Jurkat, Clone E6-1 (cell line): ENCODE data around the gene SSH3.
"Not testable (repeated sequence)": the region's sequence is repeated elsewhere in the genome, so short reads cannot be mapped to it uniquely, and the experiment has no call there.

Experiments used
- DNase-seq: peaks from one replicate; pipeline ENCODE4 v3.0.0-alpha.2; 2011; ENCODE audit warnings: low read depth, low spot score
- H3K4me3 ChIP-seq: 2 replicates; pipeline ENCODE4 v1.5.1; 2011; ENCODE audit warnings: mild to moderate bottlenecking, low read length, control low read depth, moderate library complexity

The SSH3 gene

GRCh38 chr11:67318876-67319275 is 15.5 kb downstream of the SSH3 start:
- not testable (repeated sequence) for DNase-seq, H3K4me3 ChIP-seq

- no peak for DNase-seq
- no peak overlapping the region for H3K4me3 ChIP-seq
Observed at GRCh38 chr11:67320011-67320410, 16.7 kb downstream of the SSH3 start.

GRCh38 chr11:67320691-67321090 is 17.4 kb downstream of the SSH3 start:
- no peak for DNase-seq
- no peak overlapping the region for H3K4me3 ChIP-seq

- DNase-seq, result no peak
- no peak overlapping the region for H3K4me3 ChIP-seq
Observed at GRCh38 chr11:67321313-67321871, 18.1 kb downstream of the SSH3 start.

- no peak overlapping the region for H3K4me3 ChIP-seq
- no peak for DNase-seq
Observed at GRCh38 chr11:67322049-67322448, 18.7 kb downstream of the SSH3 start.

GRCh38 chr11:67323526-67323925 is 20.2 kb downstream of the SSH3 start:
- no peak for DNase-seq
- no peak overlapping the region for H3K4me3 ChIP-seq

- DNase-seq, result no peak
- no peak overlapping the region for H3K4me3 ChIP-seq
Observed at GRCh38 chr11:67332081-67332691, 28.9 kb downstream of the SSH3 start.

- H3K4me3 ChIP-seq, result no peak overlapping the region
- no peak for DNase-seq
Observed at GRCh38 chr11:67337257-67337656, 33.9 kb downstream of the SSH3 start.

- no peak for DNase-seq
- H3K4me3 ChIP-seq, result no peak overlapping the region
Observed at GRCh38 chr11:67344264-67344663, 40.9 kb downstream of the SSH3 start.

- H3K4me3 ChIP-seq, result no peak overlapping the region
- no peak for DNase-seq
Observed at GRCh38 chr11:67345247-67345919, 42.1 kb downstream of the SSH3 start.

GRCh38 chr11:67345920-67346819 is 42.8 kb downstream of the SSH3 start:
- no peak overlapping the region for H3K4me3 ChIP-seq
- peak; percentile 22 for DNase-seq

- no peak for DNase-seq
- H3K4me3 ChIP-seq, result no peak overlapping the region
Observed at GRCh38 chr11:67347964-67348749, 44.8 kb downstream of the SSH3 start.

GRCh38 chr11:67349036-67349435 is 45.7 kb downstream of the SSH3 start:
- H3K4me3 ChIP-seq, result no peak overlapping the region
- no peak for DNase-seq

GRCh38 chr11:67349457-67349856 is 46.1 kb downstream of the SSH3 start:
- no peak for DNase-seq
- no peak overlapping the region for H3K4me3 ChIP-seq

- DNase-seq, result no peak
- H3K4me3 ChIP-seq, result no peak overlapping the region
Observed at GRCh38 chr11:67349928-67350465, 46.7 kb downstream of the SSH3 start.

- no peak overlapping the region for H3K4me3 ChIP-seq
- peak; percentile 67 for DNase-seq
Observed at GRCh38 chr11:67351275-67352005, 48.1 kb downstream of the SSH3 start.

GRCh38 chr11:67352546-67353316 is 49.4 kb downstream of the SSH3 start:
- peak overlapping the region; percentile 80 for H3K4me3 ChIP-seq
- DNase-seq, result no peak
